ENCODE measurements around the gene TAF13.
"Not testable (repeated sequence)": the region's sequence is repeated elsewhere in the genome, so short reads cannot be mapped to it uniquely, and the experiment has no call there.

TAF13 gene

GRCh38 chr1:109069294-109069693, 6.5 kb downstream of the TAF13 start:
- Histone ChIP-seq H3K27me3 (ENCODE audit: control insufficient read depth, insufficient read depth, low read length) (no peaks in the 10 kb centered on the region), H3K4me1 (ENCODE audit: control insufficient read depth, insufficient read depth, low read length) (no peaks in the 10 kb centered on the region), H3K9me3 (ENCODE audit: control insufficient read depth, insufficient read depth, low read length) (no peaks in the 10 kb centered on the region), H3K27ac (ENCODE audit: low read depth, low read length) (no peak overlapping the region), H3K4me3 (ENCODE audit: low read depth, low read length) (no peak overlapping the region), H3K36me3 (ENCODE audit: control insufficient read depth, insufficient read depth, low read length) (peaks cover 47% of the 10 kb centered on the region), H3K9ac (ENCODE audit: low read depth, low read length) (no peak overlapping the region)

GRCh38 chr1:109067883-109068282, 7.9 kb downstream of the TAF13 start:
- Histone ChIP-seq H3K27ac (ENCODE audit: low read depth, low read length) (no peak overlapping the region), H3K27me3 (ENCODE audit: control insufficient read depth, insufficient read depth, low read length) (no peaks in the 10 kb centered on the region), H3K36me3 (ENCODE audit: control insufficient read depth, insufficient read depth, low read length) (peaks cover 54% of the 10 kb centered on the region), H3K9ac (ENCODE audit: low read depth, low read length) (no peak overlapping the region), H3K9me3 (ENCODE audit: control insufficient read depth, insufficient read depth, low read length) (no peaks in the 10 kb centered on the region), H3K4me1 (ENCODE audit: control insufficient read depth, insufficient read depth, low read length) (no peaks in the 10 kb centered on the region), H3K4me3 (ENCODE audit: low read depth, low read length) (no peak overlapping the region)

GRCh38 chr1:109065137-109065536, 10.7 kb downstream of the TAF13 start:
- Histone ChIP-seq H3K9ac (ENCODE audit: low read depth, low read length) (no peak overlapping the region), H3K36me3 (ENCODE audit: control insufficient read depth, insufficient read depth, low read length) (peaks cover 53% of the 10 kb centered on the region), H3K4me1 (ENCODE audit: control insufficient read depth, insufficient read depth, low read length) (no peaks in the 10 kb centered on the region), H3K4me3 (ENCODE audit: low read depth, low read length) (no peak overlapping the region), H3K27me3 (ENCODE audit: control insufficient read depth, insufficient read depth, low read length) (no peaks in the 10 kb centered on the region), H3K9me3 (ENCODE audit: control insufficient read depth, insufficient read depth, low read length) (no peaks in the 10 kb centered on the region), H3K27ac (ENCODE audit: low read depth, low read length) (no peak overlapping the region)

- Histone ChIP-seq H3K9ac (ENCODE audit: low read depth, low read length) (no peak overlapping the region), H3K4me3 (ENCODE audit: low read depth, low read length) (no peak overlapping the region), H3K9me3 (ENCODE audit: control insufficient read depth, insufficient read depth, low read length) (no peaks in the 10 kb centered on the region), H3K27ac (ENCODE audit: low read depth, low read length) (no peak overlapping the region), H3K4me1 (ENCODE audit: control insufficient read depth, insufficient read depth, low read length) (no peaks in the 10 kb centered on the region), H3K27me3 (ENCODE audit: control insufficient read depth, insufficient read depth, low read length) (no peaks in the 10 kb centered on the region), H3K36me3 (ENCODE audit: control insufficient read depth, insufficient read depth, low read length) (peaks cover 35% of the 10 kb centered on the region)
Measured at GRCh38 chr1:109061183-109061582, 14.6 kb downstream of the TAF13 start.

- Histone ChIP-seq H3K9me3 (ENCODE audit: control insufficient read depth, insufficient read depth, low read length) (no peaks in the 10 kb centered on the region), H3K27ac (ENCODE audit: low read depth, low read length) (no peak overlapping the region), H3K4me3 (ENCODE audit: low read depth, low read length) (no peak overlapping the region), H3K36me3 (ENCODE audit: control insufficient read depth, insufficient read depth, low read length) (peaks cover 30% of the 10 kb centered on the region), H3K27me3 (ENCODE audit: control insufficient read depth, insufficient read depth, low read length) (no peaks in the 10 kb centered on the region), H3K4me1 (ENCODE audit: control insufficient read depth, insufficient read depth, low read length) (no peaks in the 10 kb centered on the region), H3K9ac (ENCODE audit: low read depth, low read length) (no peak overlapping the region)
Measured at GRCh38 chr1:109060707-109061106, 15.1 kb downstream of the TAF13 start.

GRCh38 chr1:109059026-109059425, 16.8 kb downstream of the TAF13 start:
- Histone ChIP-seq H3K36me3 (ENCODE audit: control insufficient read depth, insufficient read depth, low read length) (peaks cover 14% of the 10 kb centered on the region), H3K9me3 (ENCODE audit: control insufficient read depth, insufficient read depth, low read length) (no peaks in the 10 kb centered on the region)

GRCh38 chr1:109056064-109056463, 19.7 kb downstream of the TAF13 start:
- no peaks in the 10 kb centered on the region; the same call in 1 of the 2 replicates for H3K9me3 ChIP-seq (ENCODE audit: control insufficient read depth, insufficient read depth, low read length)
- no peaks in the 10 kb centered on the region for H3K4me1 ChIP-seq (ENCODE audit: control insufficient read depth, insufficient read depth, low read length)
- H3K27me3 ChIP-seq (ENCODE audit: control insufficient read depth, insufficient read depth, low read length) = no peaks in the 10 kb centered on the region
- no peak overlapping the region for H3K27ac ChIP-seq (ENCODE audit: low read depth, low read length)
- no peak overlapping the region for H3K9ac ChIP-seq (ENCODE audit: low read depth, low read length)
- H3K36me3 ChIP-seq (ENCODE audit: control insufficient read depth, insufficient read depth, low read length) = no peaks in the 10 kb centered on the region
- H3K4me3 ChIP-seq (ENCODE audit: low read depth, low read length) = no peak overlapping the region

More at GRCh38 chr1:109059026-109059425, 16.8 kb downstream of the TAF13 start:
- H3K4me1 ChIP-seq (ENCODE audit: control insufficient read depth, insufficient read depth, low read length) = no peaks in the 10 kb centered on the region
- no peak overlapping the region for H3K4me3 ChIP-seq (ENCODE audit: low read depth, low read length)
- H3K27ac ChIP-seq (ENCODE audit: low read depth, low read length) = no peak overlapping the region
- no peaks in the 10 kb centered on the region for H3K27me3 ChIP-seq (ENCODE audit: control insufficient read depth, insufficient read depth, low read length)
- H3K9ac ChIP-seq (ENCODE audit: low read depth, low read length) = no peak overlapping the region

- H3K9ac ChIP-seq (ENCODE audit: low read depth, low read length); H3K36me3 ChIP-seq (ENCODE audit: control insufficient read depth, insufficient read depth, low read length); H3K27ac ChIP-seq (ENCODE audit: low read depth, low read length); H3K9me3 ChIP-seq (ENCODE audit: control insufficient read depth, insufficient read depth, low read length); H3K4me3 ChIP-seq (ENCODE audit: low read depth, low read length); H3K27me3 ChIP-seq (ENCODE audit: control insufficient read depth, insufficient read depth, low read length); H3K4me1 ChIP-seq (ENCODE audit: control insufficient read depth, insufficient read depth, low read length): not testable (repeated sequence)
Measured at GRCh38 chr1:109052145-109052544, 23.7 kb downstream of the TAF13 start.

- Histone ChIP-seq H3K9me3 (ENCODE audit: control insufficient read depth, insufficient read depth, low read length) (no peaks in the 10 kb centered on the region; the same call in 1 of the 2 replicates), H3K27ac (ENCODE audit: low read depth, low read length) (no peak overlapping the region), H3K4me1 (ENCODE audit: control insufficient read depth, insufficient read depth, low read length) (no peaks in the 10 kb centered on the region), H3K9ac (ENCODE audit: low read depth, low read length) (no peak overlapping the region), H3K27me3 (ENCODE audit: control insufficient read depth, insufficient read depth, low read length) (no peaks in the 10 kb centered on the region), H3K4me3 (ENCODE audit: low read depth, low read length) (no peak overlapping the region), H3K36me3 (ENCODE audit: control insufficient read depth, insufficient read depth, low read length) (no peaks in the 10 kb centered on the region)
Measured at GRCh38 chr1:109050228-109050995, 25.4 kb downstream of the TAF13 start.

- no peaks in the 10 kb centered on the region for H3K36me3 ChIP-seq (ENCODE audit: control insufficient read depth, insufficient read depth, low read length)
- H3K9me3 ChIP-seq (ENCODE audit: control insufficient read depth, insufficient read depth, low read length) = no peaks in the 10 kb centered on the region; the same call in 1 of the 2 replicates
- no peak overlapping the region for H3K4me3 ChIP-seq (ENCODE audit: low read depth, low read length)
- no peak overlapping the region for H3K9ac ChIP-seq (ENCODE audit: low read depth, low read length)
- H3K27me3 ChIP-seq (ENCODE audit: control insufficient read depth, insufficient read depth, low read length) = no peaks in the 10 kb centered on the region
- H3K27ac ChIP-seq (ENCODE audit: low read depth, low read length) = no peak overlapping the region
- no peaks in the 10 kb centered on the region for H3K4me1 ChIP-seq (ENCODE audit: control insufficient read depth, insufficient read depth, low read length)
Measured at GRCh38 chr1:109048335-109048734, 27.5 kb downstream of the TAF13 start.

- Histone ChIP-seq H3K9ac (ENCODE audit: low read depth, low read length) (no peak overlapping the region), H3K36me3 (ENCODE audit: control insufficient read depth, insufficient read depth, low read length) (no peaks in the 10 kb centered on the region), H3K4me1 (ENCODE audit: control insufficient read depth, insufficient read depth, low read length) (no peaks in the 10 kb centered on the region), H3K27me3 (ENCODE audit: control insufficient read depth, insufficient read depth, low read length) (no peaks in the 10 kb centered on the region), H3K27ac (ENCODE audit: low read depth, low read length) (no peak overlapping the region), H3K4me3 (ENCODE audit: low read depth, low read length) (no peak overlapping the region), H3K9me3 (ENCODE audit: control insufficient read depth, insufficient read depth, low read length) (no peaks in the 10 kb centered on the region; the same call in 1 of the 2 replicates)
Measured at GRCh38 chr1:109047339-109047738, 28.5 kb downstream of the TAF13 start.

Data from HUES48 (cell line).